Nephron progenitor cell (in vitro differentiated cells): ENCODE results near the gene GAS2.

Experiments
- DNase-seq: peaks from one replicate; pipeline ENCODE4 v3.0.0; 2021
- H3K27ac Mint-ChIP-seq: 2 replicates; pipeline ENCODE4 v1.8.0; 2021; ENCODE audit warnings: mild to moderate bottlenecking, moderate library complexity, mixed read lengths
- H3K27me3 Mint-ChIP-seq: 2 replicates; pipeline ENCODE4 v1.8.0; 2021; ENCODE audit warnings: mild to moderate bottlenecking, low read depth, mixed read lengths; ENCODE audit not compliant: poor library complexity
- H3K36me3 Mint-ChIP-seq: 2 replicates; pipeline ENCODE4 v1.8.0; 2021; ENCODE audit warnings: low read depth, mixed read lengths
- H3K4me1 Mint-ChIP-seq: 2 replicates; pipeline ENCODE4 v1.8.0; 2021; ENCODE audit warnings: mixed read lengths
- H3K4me3 Mint-ChIP-seq: 2 replicates; pipeline ENCODE4 v1.8.0; 2021; ENCODE audit warnings: mild to moderate bottlenecking, moderate library complexity, mixed read lengths
- H3K9me3 Mint-ChIP-seq: 2 replicates; pipeline ENCODE4 v1.8.0; 2021; ENCODE audit warnings: mild to moderate bottlenecking, moderate library complexity, mixed read lengths
- TF ChIP-seq, protein P1 (sequence below): fragments of 200-600 bp; sonication (generic); IDR thresholded peaks from 2 replicates; pipeline ENCODE4 v1.5.0; 2021; ENCODE audit warnings: antibody characterized with exemption

Gene GAS2

DNA sequence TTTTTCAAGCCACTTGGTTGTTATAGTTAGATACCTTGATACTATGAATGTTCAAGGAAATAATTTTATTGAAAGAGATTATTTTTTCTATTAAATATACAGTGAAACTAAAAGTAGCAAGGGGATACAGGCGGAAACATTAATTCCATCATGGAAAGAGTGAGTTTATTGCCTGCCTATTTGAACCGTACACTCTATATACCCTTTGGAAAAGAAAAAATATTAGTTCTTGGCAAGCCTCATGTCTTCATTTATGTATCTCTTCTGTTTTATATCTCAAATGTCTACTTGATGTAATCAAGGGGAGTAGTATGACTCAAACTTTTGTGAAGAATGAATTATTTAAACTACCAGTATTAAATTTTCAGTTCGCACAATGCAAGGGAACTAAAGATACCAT is 54.0 kb downstream of the GAS2 start:
- Mint-ChIP-seq H3K36me3 (peaks cover 7% of the 10 kb centered on the region), H3K27me3 (peaks cover 4% of the 10 kb centered on the region), H3K4me1 (no peaks in the 10 kb centered on the region), H3K9me3 (peaks cover 20% of the 10 kb centered on the region), H3K4me3 (no peak overlapping the region), H3K27ac (no peak overlapping the region)
- no peak for DNase-seq
- TF ChIP-seq, protein P1, sequence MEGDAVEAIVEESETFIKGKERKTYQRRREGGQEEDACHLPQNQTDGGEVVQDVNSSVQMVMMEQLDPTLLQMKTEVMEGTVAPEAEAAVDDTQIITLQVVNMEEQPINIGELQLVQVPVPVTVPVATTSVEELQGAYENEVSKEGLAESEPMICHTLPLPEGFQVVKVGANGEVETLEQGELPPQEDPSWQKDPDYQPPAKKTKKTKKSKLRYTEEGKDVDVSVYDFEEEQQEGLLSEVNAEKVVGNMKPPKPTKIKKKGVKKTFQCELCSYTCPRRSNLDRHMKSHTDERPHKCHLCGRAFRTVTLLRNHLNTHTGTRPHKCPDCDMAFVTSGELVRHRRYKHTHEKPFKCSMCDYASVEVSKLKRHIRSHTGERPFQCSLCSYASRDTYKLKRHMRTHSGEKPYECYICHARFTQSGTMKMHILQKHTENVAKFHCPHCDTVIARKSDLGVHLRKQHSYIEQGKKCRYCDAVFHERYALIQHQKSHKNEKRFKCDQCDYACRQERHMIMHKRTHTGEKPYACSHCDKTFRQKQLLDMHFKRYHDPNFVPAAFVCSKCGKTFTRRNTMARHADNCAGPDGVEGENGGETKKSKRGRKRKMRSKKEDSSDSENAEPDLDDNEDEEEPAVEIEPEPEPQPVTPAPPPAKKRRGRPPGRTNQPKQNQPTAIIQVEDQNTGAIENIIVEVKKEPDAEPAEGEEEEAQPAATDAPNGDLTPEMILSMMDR = no peak

DNA sequence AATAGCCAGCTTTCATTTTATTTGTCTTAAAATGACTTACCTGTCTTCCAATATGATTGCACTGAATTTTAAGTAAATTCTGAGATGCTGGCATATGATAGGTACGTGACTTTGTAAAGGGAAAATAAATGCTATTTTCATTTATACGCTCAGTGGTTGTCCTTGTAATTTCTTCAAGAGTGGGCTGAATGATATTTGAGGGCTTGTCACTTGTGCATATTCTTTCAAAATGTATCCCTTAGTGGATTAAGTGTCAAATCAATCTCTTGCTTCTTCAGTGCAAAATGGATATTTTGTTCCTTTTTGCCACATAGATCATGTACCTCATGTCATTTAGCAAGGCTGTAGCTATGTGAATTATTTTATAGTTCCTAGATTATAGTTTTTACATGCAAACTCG is 56.9 kb downstream of the GAS2 start:
- no peak overlapping the region for H3K27ac Mint-ChIP-seq
- TF ChIP-seq, protein P1 = no peak

GRCh38 chr11:22725079-22725478 is 58.7 kb downstream of the GAS2 start:
- Mint-ChIP-seq H3K9me3 (no peaks in the 10 kb centered on the region), H3K36me3 (no peaks in the 10 kb centered on the region), H3K4me1 (no peaks in the 10 kb centered on the region), H3K27ac (no peak overlapping the region), H3K4me3 (no peak overlapping the region), H3K27me3 (no peaks in the 10 kb centered on the region)
- TF ChIP-seq, protein P1 = no peak
- no peak for DNase-seq

More for the DNA sequence above, 56.9 kb downstream of the GAS2 start:
- DNase-seq = no peak
- Mint-ChIP-seq H3K4me3 (no peak overlapping the region), H3K27me3 (no peaks in the 10 kb centered on the region), H3K36me3 (no peaks in the 10 kb centered on the region), H3K9me3 (no peaks in the 10 kb centered on the region), H3K4me1 (no peaks in the 10 kb centered on the region)

GRCh38 chr11:22728600-22729389 is 62.4 kb downstream of the GAS2 start:
- DNase-seq = no peak
- H3K4me3 Mint-ChIP-seq = no peak overlapping the region
- H3K36me3 Mint-ChIP-seq = no peaks in the 10 kb centered on the region
- H3K4me1 Mint-ChIP-seq = peaks cover 17% of the 10 kb centered on the region
- TF ChIP-seq, protein P1 = no peak
- no peaks in the 10 kb centered on the region for H3K9me3 Mint-ChIP-seq
- H3K27me3 Mint-ChIP-seq = no peaks in the 10 kb centered on the region
- no peak overlapping the region for H3K27ac Mint-ChIP-seq

- no peaks in the 10 kb centered on the region for H3K27me3 Mint-ChIP-seq
- no peak for DNase-seq
- no peaks in the 10 kb centered on the region for H3K9me3 Mint-ChIP-seq
- no peaks in the 10 kb centered on the region for H3K36me3 Mint-ChIP-seq
- no peak overlapping the region for H3K4me3 Mint-ChIP-seq
- H3K27ac Mint-ChIP-seq = no peak overlapping the region
- TF ChIP-seq, protein P1 = no peak
- peaks cover 17% of the 10 kb centered on the region for H3K4me1 Mint-ChIP-seq
These were observed 63.9 kb downstream of the GAS2 start for GRCh38 chr11:22730319-22730718.

DNA sequence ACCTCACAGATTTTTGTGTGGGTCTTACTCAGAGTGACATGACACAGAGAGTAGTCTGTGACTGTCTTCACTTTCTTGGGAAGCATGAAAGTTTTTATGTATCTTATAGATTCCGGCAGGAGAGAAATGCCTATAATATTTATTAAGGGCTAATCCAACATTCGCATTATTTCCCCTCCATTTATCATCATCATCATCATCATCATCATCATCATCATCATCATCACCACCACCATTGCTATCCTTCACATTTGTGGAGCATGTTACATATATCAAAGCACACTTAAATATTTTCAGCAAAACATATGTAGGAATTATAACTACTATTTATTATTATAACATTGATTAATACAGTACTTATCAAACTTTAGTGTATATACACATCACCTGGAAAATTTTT is 66.2 kb downstream of the GAS2 start:
- Mint-ChIP-seq H3K27ac (no peak overlapping the region), H3K4me1 (peaks cover 17% of the 10 kb centered on the region), H3K4me3 (no peak overlapping the region), H3K9me3 (no peaks in the 10 kb centered on the region), H3K36me3 (no peaks in the 10 kb centered on the region), H3K27me3 (no peaks in the 10 kb centered on the region)
- no peak for DNase-seq
- TF ChIP-seq, protein P1 = no peak
